Left renal cortex interstitium (tissue), 4 donors: Measurements from ENCODE around the gene NUTM2D. TPM values are rescaled to one million over a fixed set of nuclear protein-coding genes. Genes with fewer than 3 reads are reported as not detected.
A peak's percentile ranks its signal among the peaks of the same experiment; 100 is the strongest.
"Not testable (repeated sequence)": the region's sequence is repeated elsewhere in the genome, so short reads cannot be mapped to it uniquely, and the experiment has no call there.

Experiments used
- DNase-seq, 4 donors: peaks; one replicate each; pipeline ENCODE4 v3.0.0-alpha.2; 2013; ENCODE audit warnings: low read depth in 4 of 4, low spot score in 2 of 4, missing footprints in 1 of 4
- polyA plus RNA-seq, 4 donors: library from polyadenylated mRNA; unstranded; fragments of 120-200 nt; gene quantifications; one replicate each; pipeline ENCODE4 v1.2.1, GENCODE V29; 2013; ENCODE audit not compliant: insufficient read length in 4 of 4

NUTM2D gene
- polyA plus RNA-seq, 4 donors = 8.1 to 14.4 (median 11.7) TPM

- not testable (repeated sequence) for DNase-seq
These were observed 12.1 kb downstream of the NUTM2D start for GRCh38 chr10:87369514-87370112.

DNA sequence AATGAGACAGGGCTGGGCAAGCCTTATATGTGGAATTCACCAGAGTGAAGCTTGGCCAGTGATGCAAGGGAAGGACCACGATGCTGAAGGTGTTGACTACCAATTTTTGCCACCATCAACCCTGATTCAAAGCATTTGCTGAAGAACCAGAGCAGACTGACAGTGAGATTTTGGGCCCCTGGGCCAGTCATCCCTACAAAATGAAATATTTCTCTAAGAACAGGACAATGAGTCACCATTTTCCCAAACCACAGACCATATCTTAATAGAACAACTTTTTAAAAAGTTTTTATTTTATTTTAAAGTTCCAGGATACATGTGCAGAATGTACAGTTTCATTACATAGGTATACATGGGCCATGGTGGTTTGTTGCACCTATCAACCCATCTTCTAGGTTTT lies 16.5 kb downstream of the NUTM2D start:
- not testable (repeated sequence) for DNase-seq

DNA sequence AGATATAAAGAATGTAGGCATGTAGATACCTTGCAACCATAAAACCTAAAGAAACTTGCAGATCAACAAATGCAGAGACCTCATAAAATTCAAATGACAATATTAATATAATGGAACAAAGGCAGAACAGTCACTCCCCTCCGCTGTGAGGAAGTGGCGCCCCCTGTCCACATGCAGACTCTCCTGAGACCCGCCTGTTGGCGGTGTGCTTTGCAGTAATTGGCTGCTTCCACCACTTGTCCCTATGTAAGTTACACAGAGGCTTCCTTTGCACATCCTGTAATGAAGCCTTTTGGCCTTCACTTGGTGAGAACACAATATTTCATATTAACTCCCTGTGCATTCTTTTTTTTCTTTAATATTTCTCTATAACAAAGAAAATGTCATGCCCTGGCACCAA lies 21.6 kb downstream of the NUTM2D start:
- DNase-seq = not testable (repeated sequence)

DNA sequence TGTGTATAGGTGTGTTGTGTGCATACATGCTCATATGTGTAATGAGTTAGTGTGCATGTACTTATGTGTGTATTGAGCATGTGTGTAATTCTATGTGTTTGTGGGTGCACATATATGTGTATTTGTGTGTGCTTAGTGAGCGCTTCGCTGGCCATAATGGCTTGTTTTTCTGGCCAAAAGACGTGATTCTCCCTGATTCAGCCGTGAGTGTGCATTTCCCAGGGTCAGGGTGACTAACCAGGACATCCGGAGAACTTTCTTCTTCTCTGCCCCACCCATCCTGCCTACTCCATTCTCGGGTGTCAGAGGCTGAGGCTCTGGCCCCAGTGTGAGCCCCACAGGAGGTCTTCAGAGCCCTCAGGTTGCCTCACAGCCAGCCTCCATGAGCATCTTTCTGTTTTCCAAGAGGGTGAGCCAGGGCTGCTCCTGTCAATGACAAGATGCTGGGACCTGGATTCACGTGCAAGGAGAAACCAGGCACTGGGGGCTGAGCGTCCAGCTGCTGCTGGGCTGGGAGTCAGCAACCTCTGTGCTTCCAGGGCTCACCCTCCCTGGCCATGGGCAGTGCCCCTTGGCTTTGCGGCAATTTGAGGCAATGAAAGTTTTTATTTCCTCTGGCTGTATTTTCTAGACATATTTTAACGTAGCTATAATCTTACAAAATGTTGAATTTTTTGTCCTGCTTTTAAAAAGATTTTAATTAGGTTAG lies 25.8 kb downstream of the NUTM2D start:
- not testable (repeated sequence) for DNase-seq

GRCh38 chr10:87384283-87384682 lies 26.7 kb downstream of the NUTM2D start:
- not testable (repeated sequence) for DNase-seq

GRCh38 chr10:87385762-87386360 lies 28.3 kb downstream of the NUTM2D start:
- not testable (repeated sequence) for DNase-seq

DNA sequence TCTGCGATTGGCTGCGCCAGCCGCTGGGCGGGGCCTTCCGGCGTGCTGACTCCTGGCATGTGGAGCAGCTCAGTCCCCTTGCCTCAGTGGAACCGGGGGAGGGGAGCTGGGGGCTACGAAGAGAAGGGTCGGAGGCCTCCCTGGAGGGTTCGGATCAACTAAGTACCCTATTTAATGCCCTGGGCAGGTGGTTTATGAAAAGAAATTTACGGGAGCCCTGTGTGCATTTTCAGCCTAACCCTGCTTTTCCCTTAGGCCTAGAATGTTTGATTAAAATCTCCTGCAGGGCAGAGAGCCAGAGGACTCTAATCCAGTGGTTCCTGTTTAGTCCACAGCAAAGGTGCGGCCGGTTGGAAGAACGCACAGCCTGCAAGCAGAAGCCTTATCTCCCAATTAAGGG lies 33.8 kb downstream of the NUTM2D start:
- DNase-seq = not testable (repeated sequence)

GRCh38 chr10:87396206-87396605 lies 38.7 kb downstream of the NUTM2D start:
- DNase-seq = not testable (repeated sequence)

- DNase-seq = not testable (repeated sequence)
These were observed 40.9 kb downstream of the NUTM2D start for GRCh38 chr10:87398436-87398835.

GRCh38 chr10:87407516-87408467 lies 50.2 kb downstream of the NUTM2D start:
- peak in 2 of 4 donors; percentile 6 to 7 for DNase-seq

DNA sequence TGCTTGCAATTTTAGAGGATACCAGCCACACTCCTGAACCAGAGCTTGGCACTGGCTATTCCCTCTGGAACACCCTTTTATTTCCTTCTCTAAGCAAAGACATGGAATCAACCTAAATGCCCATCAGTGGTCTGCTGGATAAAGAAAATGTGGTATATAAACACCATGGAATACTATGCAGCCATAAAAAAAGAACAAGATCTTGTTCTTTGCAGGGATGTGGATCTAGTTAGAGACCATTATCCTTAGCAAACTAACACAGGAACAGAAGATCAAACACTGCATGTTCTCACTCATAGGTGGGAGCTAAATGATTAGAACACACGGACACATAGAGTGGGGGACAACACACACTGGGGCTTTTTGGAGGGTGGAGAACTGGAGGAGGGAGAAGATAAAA lies 56.4 kb downstream of the NUTM2D start:
- not testable (repeated sequence) for DNase-seq

Other genes with a start within 250 kb of the NUTM2D start
- 1 to 10 TPM; 2.6 to 5.1 (median 3.1) TPM for gene NUTM2A, start 132.3 kb upstream of the NUTM2D start, polyA plus RNA-seq
- gene MINPP1, start 147.1 kb downstream of the NUTM2D start, polyA plus RNA-seq = 10 to 100 TPM; 35.1 to 42.9 (median 38.6) TPM